ENCODE data around the gene MAD1L1. TPM values are rescaled to one million over a fixed set of nuclear protein-coding genes. Genes with fewer than 3 reads are reported as not detected.
"Not testable (repeated sequence)": the region's sequence is repeated elsewhere in the genome, so short reads cannot be mapped to it uniquely, and the experiment has no call there.

MAD1L1 gene
- total RNA-seq, 1 experiment from 2014 or later: 184 TPM

GRCh38 chr7:1872191-1873069 is 360.3 kb downstream of the MAD1L1 start:
- DNase-seq (ENCODE audit: low read depth): no peak

- DNase-seq (ENCODE audit: low read depth): no peak
Measured at GRCh38 chr7:1869452-1870130, 363.2 kb downstream of the MAD1L1 start.

GRCh38 chr7:1868516-1869165 is 364.1 kb downstream of the MAD1L1 start:
- DNase-seq (ENCODE audit: low read depth): no peak

- no peak for DNase-seq (ENCODE audit: low read depth)
Measured at GRCh38 chr7:1867370-1868260, 365.1 kb downstream of the MAD1L1 start.

- no peak for DNase-seq (ENCODE audit: low read depth)
Measured at GRCh38 chr7:1866601-1867000, 366.1 kb downstream of the MAD1L1 start.

GRCh38 chr7:1865571-1866255 is 367.0 kb downstream of the MAD1L1 start:
- no peak for DNase-seq (ENCODE audit: low read depth)

GRCh38 chr7:1865000-1865555 is 367.7 kb downstream of the MAD1L1 start:
- DNase-seq (ENCODE audit: low read depth): no peak

- DNase-seq (ENCODE audit: low read depth): no peak
Measured at GRCh38 chr7:1864161-1864940, 368.4 kb downstream of the MAD1L1 start.

GRCh38 chr7:1863091-1863900 is 369.4 kb downstream of the MAD1L1 start:
- no peak for DNase-seq (ENCODE audit: low read depth)

GRCh38 chr7:1862560-1862959 is 370.2 kb downstream of the MAD1L1 start:
- DNase-seq (ENCODE audit: low read depth): no peak

GRCh38 chr7:1861799-1862458 is 370.8 kb downstream of the MAD1L1 start:
- DNase-seq (ENCODE audit: low read depth): no peak

GRCh38 chr7:1860881-1861798 is 371.6 kb downstream of the MAD1L1 start:
- not testable (repeated sequence) for DNase-seq (ENCODE audit: low read depth)

GRCh38 chr7:1859266-1860035 is 373.3 kb downstream of the MAD1L1 start:
- DNase-seq (ENCODE audit: low read depth): no peak

- DNase-seq (ENCODE audit: low read depth): no peak
Measured at GRCh38 chr7:1858435-1859265, 374.1 kb downstream of the MAD1L1 start.

All from HT1080 (cell line).